Stimulated activated CD4-positive, alpha-beta T cell treated with anti-CD3 and anti-CD28 coated beads, Interleukin-12 subunit alpha, Interleukin-12 subunit beta, amount 100 ng/mL, for 48 hours (primary cell): ENCODE measurements around the gene SFXN5.

ENCODE experiments used
- DNase-seq, 3 donors: peaks; one replicate each; pipeline ENCODE4 v3.0.0-alpha.2; 2020; ENCODE audit warnings: low read depth in 2 of 3, low spot score in 1 of 3

SFXN5 gene

DNA sequence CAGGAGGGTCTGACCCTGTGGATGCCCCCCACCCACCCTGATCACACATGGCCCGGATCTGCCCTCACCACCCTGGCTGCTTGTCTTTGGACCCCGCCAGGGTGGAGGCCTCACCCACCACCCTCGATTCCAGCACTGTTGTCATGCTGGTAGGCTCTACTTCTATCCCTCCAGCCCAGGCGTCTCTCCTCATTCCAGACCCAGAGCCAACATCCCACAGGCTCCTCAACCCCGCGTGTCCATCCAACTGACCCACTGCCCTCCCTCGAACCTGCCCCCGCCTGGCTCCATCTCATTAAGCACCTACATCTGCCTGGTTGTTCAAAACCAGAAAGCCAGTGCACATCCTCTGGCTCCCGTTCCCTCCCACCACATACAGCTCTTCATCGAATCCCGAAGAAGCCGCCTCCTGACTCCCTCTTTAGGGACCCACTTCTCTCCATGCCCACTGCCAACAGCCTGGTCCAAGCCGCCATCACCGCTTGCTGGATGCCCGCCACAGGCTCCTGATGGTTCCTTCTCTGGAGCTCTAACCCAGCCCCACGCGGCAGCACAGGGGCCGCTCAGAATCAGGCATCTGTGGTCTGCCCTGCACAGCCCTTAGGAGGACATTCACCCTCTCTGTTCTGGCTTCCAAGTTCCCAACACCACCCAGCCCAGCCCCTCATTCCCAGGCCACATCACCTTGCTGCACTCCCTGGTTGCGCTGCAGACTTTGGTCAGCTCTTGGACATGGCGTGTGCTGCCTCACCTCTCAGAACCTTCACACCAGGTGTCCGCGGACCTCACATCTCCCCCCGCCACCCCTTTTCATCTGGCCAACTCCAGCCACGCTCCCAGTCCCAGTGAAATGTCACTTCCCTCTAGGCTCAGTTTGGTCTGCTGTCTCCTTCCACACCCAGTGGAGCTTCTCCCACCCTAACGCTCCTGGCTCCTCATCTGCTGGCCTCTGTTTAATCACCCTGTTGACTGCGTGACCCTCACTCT is 111.2 kb downstream of the SFXN5 start:
- DNase-seq, result no peak

DNA sequence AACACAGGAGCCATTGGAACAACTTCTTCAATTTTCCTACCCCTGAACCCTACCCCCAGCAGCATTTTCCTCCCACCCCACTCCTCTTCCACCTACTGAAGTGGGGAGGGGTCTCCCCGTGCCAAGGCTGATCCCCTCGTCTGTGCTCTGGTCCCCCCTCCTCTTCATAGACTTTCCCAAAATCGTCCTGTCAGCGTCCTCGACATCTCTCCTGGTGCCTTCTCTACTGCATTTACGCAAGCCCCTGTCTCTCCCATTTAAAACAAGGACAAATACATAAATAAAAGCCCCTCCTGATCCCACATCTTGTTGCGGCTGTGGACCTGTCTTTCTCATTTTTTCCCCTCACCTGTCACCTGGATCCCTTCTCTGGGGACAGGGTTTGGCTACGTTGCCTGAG is 112.0 kb downstream of the SFXN5 start:
- no peak for DNase-seq

GRCh38 chr2:72958542-72959385 is 112.7 kb downstream of the SFXN5 start:
- no peak for DNase-seq

GRCh38 chr2:72956936-72957335 is 114.6 kb downstream of the SFXN5 start:
- DNase-seq, result no peak

- no peak for DNase-seq
These were observed 115.5 kb downstream of the SFXN5 start for GRCh38 chr2:72956050-72956395.

DNA sequence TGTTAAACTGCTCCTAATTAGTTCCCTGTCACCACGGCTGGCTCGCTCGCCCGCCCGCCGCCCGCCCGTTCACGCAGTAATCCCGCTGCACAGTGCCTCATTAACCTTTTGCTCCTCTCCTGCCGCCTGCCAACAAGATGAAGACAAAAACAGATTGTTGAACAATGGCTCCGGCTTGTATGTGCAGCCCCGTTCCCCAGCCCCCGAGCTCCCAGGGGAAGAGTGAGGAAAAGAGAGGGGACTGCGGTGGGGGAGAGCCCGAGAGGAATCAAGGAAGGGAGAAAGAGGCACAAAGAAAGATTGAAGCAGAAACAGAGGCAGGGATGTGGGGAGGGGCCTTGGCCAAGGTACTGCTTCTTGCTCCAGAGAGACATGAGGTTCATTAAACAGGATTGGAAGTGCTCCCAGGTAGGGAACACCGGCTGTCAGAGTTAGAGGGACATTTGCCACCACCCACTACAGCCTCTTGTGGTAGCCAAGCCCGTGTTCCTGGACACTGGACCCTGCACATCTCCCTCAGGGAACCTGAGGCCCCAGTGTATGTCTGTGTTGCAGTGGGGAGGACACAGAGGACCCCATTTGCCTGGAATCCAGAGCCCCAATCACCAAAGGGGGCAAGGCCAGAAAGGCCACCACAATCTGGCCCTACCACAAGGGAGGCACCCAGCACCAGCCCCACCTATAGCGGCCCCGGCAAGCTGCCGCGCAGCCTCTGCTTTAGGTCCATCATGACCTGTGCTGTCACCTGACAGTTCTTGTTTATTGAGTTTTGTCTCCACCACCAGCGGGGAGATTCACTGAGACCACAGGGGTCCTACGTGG is 116.1 kb downstream of the SFXN5 start:
- DNase-seq, result no peak

DNA sequence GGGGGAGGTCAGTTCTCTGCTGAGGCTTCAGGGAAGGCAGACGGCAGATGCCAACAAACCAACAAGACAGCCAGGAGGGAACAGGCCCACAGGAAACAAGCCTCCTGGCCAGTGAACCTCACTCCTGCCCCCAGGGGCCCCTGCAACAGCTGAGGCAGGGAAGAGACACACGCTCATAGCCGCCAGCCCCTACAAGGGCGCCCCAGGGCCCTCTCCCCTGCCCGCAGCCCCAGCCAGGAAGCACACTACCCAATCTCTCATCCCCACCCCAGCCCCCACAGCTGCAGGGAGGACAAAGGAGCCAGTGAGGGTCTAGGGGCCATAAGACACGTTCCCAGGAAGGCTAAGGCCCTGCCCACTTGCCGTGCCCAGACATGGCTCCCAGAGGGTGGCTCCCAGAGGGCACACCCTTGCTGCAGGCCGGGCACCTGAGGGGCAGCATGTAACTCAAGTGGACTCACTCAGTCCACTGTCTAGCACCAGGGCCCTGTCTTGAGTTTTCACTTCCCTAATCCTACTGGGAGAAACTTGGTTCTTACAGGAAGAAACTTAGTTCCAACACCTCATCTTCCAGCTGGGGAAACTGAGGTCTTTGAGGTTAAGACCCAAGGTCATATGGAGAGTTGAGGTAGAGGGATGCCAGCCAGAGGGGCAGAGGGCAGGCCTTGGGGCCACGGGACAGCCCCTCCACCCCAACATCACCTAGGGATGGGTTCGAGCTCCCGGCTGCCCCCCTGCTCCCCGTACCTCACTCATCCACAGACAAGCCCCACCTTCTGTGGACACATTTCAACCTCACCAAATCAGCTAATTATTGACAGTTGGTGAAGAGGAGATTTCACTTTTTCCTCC is 116.9 kb downstream of the SFXN5 start:
- DNase-seq, result no peak

- no peak for DNase-seq
These were observed 117.5 kb downstream of the SFXN5 start for GRCh38 chr2:72953976-72954375.

DNA sequence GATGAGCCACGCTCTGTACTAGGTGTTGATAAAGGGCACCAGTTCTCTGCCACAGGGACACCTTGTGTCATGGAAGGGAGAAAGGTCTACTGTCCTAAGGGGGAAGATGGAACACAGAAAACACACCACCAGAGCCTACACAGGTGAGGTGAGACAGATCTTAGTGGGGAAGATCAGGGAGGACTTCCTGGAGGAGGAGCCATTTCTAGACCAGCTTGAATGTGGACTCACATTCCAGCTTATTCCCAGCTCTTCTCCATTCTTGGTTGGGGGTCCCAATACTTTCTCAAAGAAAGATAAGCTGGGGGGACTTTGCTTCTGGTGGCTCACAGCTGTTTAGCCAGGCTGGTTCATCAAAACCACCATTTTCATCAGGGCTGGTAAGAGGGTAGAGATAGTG is 118.0 kb downstream of the SFXN5 start:
- no peak for DNase-seq

DNA sequence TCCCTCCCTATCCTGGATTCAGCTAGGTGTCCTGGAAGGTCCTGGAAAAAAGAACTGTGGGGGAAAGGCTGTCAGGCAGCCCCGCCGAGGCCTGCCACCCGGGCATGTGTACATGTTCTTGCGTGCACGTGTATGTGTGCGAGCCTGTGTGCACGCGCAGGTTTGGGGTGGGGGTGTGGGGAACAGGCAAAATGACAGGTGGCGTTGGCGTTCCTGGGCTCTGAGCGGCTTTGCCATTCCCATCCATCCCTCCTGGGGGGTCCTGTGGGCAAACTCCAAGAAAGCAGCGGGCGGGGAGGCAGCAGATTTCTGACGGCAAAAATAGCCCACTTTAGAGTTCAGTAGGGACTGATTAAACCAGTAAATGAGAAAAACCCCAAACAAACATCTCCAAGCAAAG is 118.6 kb downstream of the SFXN5 start:
- DNase-seq, result no peak

- no peak for DNase-seq
These were observed 119.2 kb downstream of the SFXN5 start for GRCh38 chr2:72952110-72952823.

- DNase-seq, result no peak
These were observed 120.0 kb downstream of the SFXN5 start for GRCh38 chr2:72951303-72952095.

- no peak for DNase-seq
These were observed 120.8 kb downstream of the SFXN5 start for GRCh38 chr2:72950558-72951255.

GRCh38 chr2:72949642-72950041 is 121.9 kb downstream of the SFXN5 start:
- DNase-seq, result no peak

DNA sequence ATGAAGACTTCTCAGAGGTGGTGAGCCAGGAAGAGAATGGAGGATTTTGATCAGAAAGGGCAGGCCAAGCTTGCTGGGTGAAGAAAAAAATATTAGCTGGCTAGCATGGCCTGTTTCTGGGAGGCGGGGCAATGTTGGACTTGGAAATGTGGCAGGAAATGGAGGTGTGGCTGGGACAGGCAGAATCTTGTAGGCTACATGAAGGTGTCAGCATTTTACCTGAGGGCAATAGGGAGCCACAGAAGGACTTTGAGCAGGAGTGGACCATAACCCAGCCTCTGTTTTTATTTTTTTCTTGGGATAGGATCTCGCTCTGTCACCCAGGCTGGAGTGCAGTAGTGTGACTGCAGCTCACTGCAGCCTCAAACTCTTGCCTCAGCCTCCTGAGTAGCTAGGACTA is 122.5 kb downstream of the SFXN5 start:
- DNase-seq, result no peak

DNA sequence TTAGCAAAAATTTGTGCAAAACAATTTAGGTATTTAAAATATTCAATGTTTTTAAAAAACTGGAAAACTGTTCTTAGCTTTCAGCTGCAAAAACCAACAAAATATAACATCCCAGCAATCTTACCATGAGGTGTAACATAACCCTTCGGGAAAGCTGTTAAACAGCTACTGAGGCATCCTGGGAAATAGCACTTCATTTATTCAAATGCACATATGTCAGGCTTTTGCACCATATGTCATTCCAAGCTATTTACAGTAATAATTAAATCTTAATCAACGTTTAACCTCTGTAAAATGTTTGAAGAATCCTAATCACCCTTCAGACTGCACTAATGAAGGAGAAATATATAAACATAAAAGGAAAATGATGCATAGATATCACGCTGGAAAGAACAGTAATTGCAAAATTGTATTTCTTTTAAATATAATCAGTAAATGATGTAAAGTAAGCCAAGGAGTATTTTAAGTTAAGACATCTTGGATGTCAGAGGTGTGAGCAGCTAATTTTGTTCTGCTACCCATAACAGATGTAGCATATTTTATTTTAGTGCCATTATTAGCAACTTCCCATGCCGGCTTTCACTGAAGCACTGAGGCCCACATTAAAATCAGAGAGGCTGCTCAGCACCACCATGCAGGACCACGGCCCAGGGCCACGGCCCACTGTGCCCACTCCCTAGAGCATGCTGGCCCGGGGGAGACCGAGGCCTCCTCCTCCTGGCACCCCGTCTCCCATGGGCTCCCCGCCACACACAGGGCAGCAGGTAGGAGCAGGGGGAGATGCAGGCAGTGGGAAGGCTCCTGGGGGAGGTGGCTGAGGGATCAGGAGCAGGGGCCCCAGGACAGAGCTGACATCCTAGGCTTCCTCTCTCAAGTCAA is 123.3 kb downstream of the SFXN5 start:
- no peak for DNase-seq

DNA sequence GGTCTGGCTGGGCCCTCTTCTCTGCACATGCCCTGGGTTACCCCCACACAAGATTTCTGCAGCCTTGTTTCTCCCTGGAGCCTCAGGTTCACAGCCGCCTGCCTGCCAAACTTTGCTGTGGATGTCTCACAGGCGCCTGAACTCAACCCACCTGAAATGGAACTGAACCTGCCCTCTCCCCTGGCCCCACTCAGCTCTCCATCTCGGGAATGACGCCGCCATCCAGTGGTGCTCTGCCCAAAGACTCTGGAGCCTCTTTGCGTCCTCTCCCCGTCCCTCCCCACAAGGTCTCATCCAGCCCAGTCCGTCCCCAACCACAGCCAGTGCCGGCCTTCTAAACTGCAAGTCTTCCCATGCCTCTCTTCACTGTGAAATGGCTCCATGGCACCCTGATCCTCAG is 125.0 kb downstream of the SFXN5 start:
- no peak for DNase-seq
